AG20443 (cell line): ENCODE measurements around the gene GTPBP1.

Experiments used
- DNase-seq: peaks from one replicate; pipeline ENCODE4 v3.0.0; 2012; ENCODE audit warnings: low spot score, mixed read lengths

Gene GTPBP1

GRCh38 chr22:38705235-38706100, at the start of gene GTPBP1:
TSS of gene GTPBP1 (plus strand) at chr22:38705944. CDS start at chr22:38705956, 12 bp downstream.
- peak; percentile 96 for DNase-seq

DNA sequence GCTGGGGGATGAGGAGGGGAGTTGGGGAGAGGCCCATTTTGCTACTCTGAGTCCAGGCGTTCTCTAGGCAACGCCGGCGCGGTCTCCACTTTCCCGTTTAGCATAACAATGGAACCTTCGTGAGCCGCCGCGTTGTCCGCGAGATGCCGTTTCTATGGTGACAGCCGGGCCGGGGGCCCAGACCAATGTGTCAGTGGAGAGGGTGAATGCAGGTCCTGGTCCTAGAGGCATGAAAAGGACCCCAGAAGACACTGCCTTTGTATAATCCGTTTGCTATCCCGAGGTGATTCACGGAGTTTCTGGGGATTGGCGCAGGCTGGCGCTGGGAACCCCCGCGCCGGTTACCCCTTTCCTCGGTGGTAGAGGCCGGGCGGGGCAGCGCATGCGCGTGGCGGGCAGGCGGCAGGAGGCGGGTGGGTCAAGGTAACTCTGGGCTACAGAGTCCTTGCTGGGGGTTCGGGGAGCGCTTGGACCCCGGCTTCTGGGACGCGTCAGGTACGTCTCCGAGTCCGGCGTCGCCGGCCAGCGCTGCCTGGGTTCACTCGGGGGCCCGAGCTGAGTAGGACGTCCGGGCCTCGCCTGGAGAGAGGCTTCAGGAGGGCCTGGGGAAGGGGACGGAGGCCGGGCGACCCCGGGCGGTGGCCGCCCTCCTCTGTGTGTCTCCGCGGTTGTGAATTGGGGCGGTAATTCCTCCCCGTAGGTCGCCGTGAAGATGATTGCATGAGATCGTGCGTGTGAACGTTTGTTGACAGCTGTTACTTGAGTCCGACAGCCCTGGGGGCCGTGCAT, 49.3 kb upstream of the GTPBP1 start, which contains the start of the genes CBY1 and FAM227A:
Gene CBY1, plus strand, starts transcription at position 383 of the 789 bp plus-strand sequence. CDS start 11,417 bp downstream, outside the sequence.
Gene FAM227A, minus strand, starts transcription at position 137 of the 789 bp plus-strand sequence. CDS start 6,224 bp downstream, outside the sequence.
- DNase-seq: peak; percentile 100

DNA sequence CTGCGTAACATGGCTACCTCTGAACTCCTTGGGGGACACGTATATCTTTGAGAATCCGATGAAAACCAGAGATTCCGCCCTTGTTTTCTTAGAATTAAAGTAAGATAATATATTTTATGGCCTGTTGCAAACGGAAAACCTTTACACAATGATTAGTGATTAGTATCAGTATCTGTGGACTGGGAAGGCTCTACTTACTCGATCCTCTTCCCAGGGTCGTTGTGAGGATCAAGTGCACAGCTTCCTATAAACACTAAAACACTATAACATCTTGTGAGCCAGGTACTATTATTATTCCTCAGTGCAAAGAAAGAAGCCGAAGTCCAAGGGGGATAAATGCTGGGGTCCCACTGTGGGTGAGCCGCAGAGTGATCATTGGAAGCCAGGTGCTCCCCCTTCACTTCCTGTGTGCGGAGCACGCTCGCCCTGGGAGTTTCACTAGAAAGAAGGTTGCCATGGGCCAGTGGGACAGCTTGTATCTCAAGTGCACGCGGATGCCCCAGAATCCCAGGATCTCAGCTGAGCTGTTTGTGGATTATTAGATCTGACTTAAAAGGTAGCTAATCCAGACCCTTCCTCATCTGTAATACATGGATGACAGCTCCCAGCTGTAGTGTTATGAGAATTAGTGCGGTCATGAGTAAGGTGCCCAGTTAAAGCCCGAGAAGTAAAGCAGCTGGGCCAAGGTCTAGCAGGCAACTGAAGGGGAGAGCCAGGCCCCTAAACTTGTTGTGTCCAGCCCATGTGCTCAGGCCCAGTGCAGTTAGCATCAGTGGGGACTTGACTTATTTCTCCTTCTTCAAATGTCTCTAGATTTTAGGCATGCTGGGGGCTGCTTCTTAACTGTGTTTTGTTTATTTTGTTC, 48.5 kb upstream of the GTPBP1 start:
- DNase-seq: no peak

- peak; percentile 25 for DNase-seq
These were observed 30.9 kb upstream of the GTPBP1 start for GRCh38 chr22:38674888-38675287.

DNA sequence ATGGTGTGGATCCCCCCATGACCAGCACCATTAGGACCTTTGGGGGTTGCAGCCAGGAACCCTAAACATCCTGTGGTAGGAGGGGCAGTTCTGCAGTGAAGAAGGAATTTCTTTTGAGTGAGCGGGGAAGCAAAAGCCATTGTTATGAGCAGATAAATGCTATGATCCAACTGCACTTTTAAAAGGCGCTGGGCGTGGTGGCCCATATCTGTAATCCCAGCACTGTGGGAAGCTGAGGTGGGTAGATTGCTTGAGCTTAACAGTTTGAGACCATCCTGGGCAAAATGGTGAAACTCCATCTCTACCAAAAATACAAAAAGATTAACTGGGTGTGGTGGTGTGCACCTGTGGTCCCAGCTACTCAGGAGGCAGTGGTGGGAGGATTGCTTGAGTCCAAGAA, 29.9 kb upstream of the GTPBP1 start:
- no peak for DNase-seq

DNA sequence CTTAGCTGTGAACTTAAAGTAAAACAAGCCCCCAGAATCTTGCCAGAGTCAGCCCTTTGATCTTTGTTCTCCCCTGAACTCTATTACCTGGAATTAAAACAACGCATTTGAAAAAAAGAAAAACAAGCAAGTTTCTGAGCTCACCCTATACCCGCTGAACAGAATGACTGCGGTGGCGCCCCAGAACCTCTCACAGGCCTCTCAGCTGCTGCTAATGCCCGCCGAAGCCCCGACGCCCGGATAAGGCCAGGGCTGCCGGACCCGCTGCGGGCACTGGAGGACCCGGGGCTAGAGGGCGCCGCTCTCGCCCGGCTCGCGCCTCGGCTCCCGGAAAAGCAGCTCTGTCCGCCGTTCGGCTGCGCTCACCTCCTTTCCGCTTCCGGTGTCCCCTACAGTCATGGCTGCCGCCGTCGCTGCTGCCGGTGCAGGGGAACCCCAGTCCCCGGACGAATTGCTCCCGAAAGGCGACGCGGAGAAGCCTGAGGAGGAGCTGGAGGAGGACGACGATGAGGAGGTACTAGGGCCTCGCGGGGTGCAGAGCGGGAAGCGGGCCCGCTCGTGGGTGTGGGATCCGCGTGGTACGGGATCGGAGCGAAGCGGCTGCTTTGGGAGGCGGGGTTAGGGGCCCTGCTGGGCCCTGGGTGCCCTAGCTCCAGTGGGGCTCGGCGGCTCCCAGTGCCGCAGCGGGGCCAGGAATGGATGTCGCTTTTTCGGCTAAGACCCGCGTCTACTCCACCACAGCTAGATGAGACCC, 24.0 kb upstream of the GTPBP1 start, which contains the start of gene TOMM22:
Gene TOMM22, plus strand, starts transcription at position 376 of the 754 bp plus-strand sequence. Its CDS starts 22 bp downstream, at position 398.
- peak; percentile 98 for DNase-seq

DNA sequence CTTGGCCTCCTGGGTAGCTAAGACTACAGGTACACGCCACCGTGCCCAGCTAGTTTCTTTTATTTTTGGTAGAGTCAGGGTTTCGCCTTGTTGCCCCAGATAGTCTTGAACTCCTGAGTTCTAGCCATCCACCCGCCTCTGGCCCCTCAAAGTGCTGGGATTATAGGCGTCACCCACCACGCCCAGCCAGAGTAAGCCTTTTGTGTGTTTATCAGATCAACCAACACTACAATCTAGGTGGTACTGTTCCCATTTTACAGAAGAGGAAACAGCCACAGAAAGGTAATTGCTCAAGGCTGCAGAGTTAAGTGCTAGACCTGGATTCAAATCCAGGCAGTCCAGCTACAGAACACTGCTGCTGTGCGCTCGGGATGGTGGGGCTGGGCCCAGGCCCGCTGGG, 20.8 kb upstream of the GTPBP1 start:
- DNase-seq: no peak

- no peak for DNase-seq
These were observed 20.0 kb upstream of the GTPBP1 start for GRCh38 chr22:38685761-38686160.

GRCh38 chr22:38689651-38690050, 16.1 kb upstream of the GTPBP1 start:
- DNase-seq: no peak

GRCh38 chr22:38694049-38694448, 11.7 kb upstream of the GTPBP1 start:
- no peak for DNase-seq

DNA sequence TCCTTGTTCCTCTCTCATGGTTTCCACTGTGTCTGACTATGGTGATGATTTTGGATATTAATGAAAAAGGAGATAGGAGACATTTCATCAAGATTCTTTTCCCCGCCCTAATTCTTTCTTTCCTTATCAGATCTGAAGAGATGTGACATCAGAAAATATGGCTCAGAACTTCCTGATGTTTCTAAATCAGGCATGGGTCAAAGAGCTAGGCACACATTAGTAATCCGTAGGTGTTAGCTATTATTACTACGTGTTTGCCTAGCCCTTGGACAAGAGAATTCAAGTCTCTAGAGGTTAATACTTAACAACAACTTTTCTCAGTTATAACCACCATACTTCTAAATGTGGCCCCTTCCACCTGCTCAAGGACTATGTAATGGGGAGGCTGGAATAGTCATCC, 10.8 kb upstream of the GTPBP1 start:
- no peak for DNase-seq

- peak; percentile 73 for DNase-seq
These were observed 8.9 kb upstream of the GTPBP1 start for GRCh38 chr22:38696606-38697424.

DNA sequence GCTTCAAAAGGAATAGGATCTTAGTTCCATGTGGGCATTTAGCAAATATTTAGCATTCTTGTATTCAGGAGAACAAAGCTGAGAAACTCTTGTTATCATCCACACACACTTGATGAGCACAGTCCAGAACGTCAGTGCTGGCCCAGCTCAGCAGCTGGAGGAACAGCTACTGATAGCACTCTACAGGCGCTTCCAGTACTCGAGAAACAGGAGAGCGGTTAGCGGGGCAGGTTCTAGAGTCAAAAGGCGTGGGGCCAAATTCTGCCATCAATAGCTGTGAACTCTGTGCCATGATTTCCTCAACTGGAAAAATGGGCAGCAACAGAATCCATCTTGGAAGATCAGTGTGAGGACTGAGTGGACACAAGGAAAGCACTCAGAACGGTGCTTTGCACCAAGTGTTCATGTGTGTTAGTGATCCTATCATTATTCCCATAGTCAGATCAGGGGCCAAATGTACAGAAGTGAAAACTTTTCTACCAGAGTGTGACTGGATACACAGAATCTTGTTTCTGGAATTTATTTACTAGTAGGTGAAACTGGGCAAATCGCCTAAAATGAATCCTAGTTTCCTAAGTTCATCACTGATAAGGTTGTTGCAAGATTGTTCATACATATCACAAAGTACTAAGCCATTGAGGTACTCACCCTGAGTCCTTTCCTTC, 8.2 kb upstream of the GTPBP1 start:
- DNase-seq: no peak

DNA sequence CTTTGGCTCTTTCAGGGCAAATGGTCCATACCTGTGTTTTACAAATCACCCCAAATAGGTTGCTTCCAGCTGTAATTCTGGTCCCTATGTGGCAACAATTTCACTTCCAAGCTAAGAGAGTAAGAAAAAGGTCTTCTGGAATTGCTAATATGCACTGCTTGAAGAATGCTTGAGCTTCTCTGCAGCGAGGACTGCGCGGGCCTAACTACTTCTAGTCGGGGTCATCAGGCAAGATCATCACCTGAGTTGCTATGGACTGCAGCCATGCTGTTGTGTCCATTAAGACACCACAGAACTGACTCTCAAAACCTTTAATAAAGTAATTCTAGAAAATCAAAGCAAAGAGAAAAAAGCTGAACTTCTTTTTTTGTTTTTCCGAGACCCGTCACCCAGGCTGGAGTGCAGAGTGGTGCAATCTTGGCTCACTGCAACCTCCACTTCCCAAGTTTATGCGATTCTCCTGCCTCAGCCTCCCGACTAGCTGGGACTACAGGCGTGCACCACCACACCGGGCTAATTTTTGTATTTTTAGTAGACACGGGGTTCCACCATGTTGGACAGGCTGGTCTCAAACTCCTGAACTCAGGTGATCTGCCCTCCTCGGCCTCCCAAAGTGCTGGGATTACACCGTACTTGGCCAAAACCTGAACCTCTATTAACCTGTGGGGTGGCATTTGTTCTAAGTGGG, 7.2 kb upstream of the GTPBP1 start:
- no peak for DNase-seq

DNA sequence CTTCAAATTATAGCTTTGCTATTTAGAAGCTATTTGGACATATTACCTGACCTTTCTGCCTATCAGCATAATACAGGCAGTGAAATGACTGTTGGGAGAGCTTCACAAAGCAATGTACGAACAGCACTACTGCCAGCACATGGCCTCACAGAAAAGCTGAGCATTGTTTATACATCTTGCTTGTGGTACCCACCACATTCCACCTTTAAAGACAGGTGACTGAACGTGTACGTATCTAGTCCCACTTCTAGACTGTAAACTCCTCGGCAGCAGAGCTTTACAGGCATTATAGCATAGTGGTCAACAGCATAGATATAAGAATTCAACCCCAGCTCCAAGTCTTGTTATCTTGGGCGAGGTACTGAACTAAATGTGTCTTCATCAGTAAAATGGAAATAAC, 6.6 kb upstream of the GTPBP1 start:
- no peak for DNase-seq

- peak; percentile 41 for DNase-seq
These were observed 6.0 kb upstream of the GTPBP1 start for GRCh38 chr22:38699784-38700183.

- peak; percentile 80 for DNase-seq
These were observed 5.4 kb upstream of the GTPBP1 start for GRCh38 chr22:38700270-38700788.

- DNase-seq: peak; percentile 95
These were observed 4.7 kb upstream of the GTPBP1 start, which contains the start of gene JOSD1 for GRCh38 chr22:38700789-38701628. TSS of gene JOSD1 (minus strand) at chr22:38700943. CDS start at chr22:38699987, 956 bp downstream.
